ENCODE measurements around the gene POLR1A.

- TF ChIP-seq CTCF (IDR thresholded peaks at IDR 0.05): peak; percentile 72 to 85 (median 80)
- TF ChIP-seq POLR2A (IDR thresholded peaks at IDR 0.05): no peak
Measured at GRCh38 chr2:86079981-86080911, 25.4 kb downstream of the POLR1A start.
